ENCODE measurements around the gene PDCD4. TPM values are rescaled to one million over a fixed set of nuclear protein-coding genes. Genes with fewer than 3 reads are reported as not detected.

Gene PDCD4
- total and polyA plus RNA-seq, 2 of the 8 experiments (the other 6 are each of a cell fraction or from before 2014, with no cell fraction given): 3.3 to 26.8 TPM

GRCh38 chr10:110862961-110863360 is 8.8 kb upstream of the PDCD4 start (continued):
- no peak for TF ChIP-seq CHD7 (IDR thresholded peaks at IDR 0.05; ENCODE audit: insufficient replicate concordance, low read length)
